ENCODE results near the gene RDH11.

The RDH11 gene

GRCh38 chr14:67644428-67644827, 51.1 kb downstream of the RDH11 start:
- DNase-seq, result no peak

GRCh38 chr14:67643713-67644112, 51.9 kb downstream of the RDH11 start:
- no peak for DNase-seq

GRCh38 chr14:67641902-67642749, 53.4 kb downstream of the RDH11 start:
- no peak for DNase-seq

GRCh38 chr14:67641480-67641879, 54.1 kb downstream of the RDH11 start:
- no peak for DNase-seq

GRCh38 chr14:67638642-67639041, 56.9 kb downstream of the RDH11 start:
- no peak for DNase-seq

GRCh38 chr14:67636361-67636919, 59.1 kb downstream of the RDH11 start:
- DNase-seq, result no peak

GRCh38 chr14:67633451-67634147, 62.0 kb downstream of the RDH11 start:
- DNase-seq, result no peak

- DNase-seq, result no peak
Observed at GRCh38 chr14:67630938-67631337, 64.6 kb downstream of the RDH11 start.

- DNase-seq, result no peak
Observed at GRCh38 chr14:67630186-67630585, 65.4 kb downstream of the RDH11 start.

GRCh38 chr14:67627519-67627918, 68.0 kb downstream of the RDH11 start:
- DNase-seq, result no peak

All from suppressor macrophage treated with lipopolysaccharide for 1 hour (primary cell).